ENCODE measurements around the gene ARID1B. TPM values are rescaled to one million over a fixed set of nuclear protein-coding genes. Genes with fewer than 3 reads are reported as not detected.
"Not testable (repeated sequence)": the region's sequence is repeated elsewhere in the genome, so short reads cannot be mapped to it uniquely, and the experiment has no call there.

The ARID1B gene
- total RNA-seq, 1 donor from 2014 or later = 46.4 TPM

DNA sequence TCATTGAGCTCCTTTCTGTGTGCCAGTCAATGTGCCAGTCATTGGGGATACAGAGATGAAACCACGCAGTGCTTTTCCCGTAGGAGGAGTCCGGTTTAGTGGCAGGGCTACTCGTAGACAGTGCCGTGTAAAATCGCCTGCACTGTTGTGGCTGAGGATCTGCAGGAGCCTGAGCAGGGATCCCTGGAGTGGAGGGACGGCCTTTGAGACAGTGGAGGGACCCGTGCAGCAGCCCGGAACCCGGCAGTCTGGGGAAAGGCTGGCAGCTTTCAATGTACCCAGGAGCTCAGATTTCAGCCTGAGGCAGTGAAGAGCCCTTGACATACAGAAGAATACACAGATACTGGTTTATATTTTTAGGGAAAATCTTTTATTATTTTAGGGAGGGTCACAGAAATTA is 203.3 kb downstream of the ARID1B start:
- intact Hi-C loops (cut with DNase I) = no loop called here
- DNase-seq (ENCODE audit: missing footprints) (no peak), ATAC-seq (peak; percentile 40)

DNA sequence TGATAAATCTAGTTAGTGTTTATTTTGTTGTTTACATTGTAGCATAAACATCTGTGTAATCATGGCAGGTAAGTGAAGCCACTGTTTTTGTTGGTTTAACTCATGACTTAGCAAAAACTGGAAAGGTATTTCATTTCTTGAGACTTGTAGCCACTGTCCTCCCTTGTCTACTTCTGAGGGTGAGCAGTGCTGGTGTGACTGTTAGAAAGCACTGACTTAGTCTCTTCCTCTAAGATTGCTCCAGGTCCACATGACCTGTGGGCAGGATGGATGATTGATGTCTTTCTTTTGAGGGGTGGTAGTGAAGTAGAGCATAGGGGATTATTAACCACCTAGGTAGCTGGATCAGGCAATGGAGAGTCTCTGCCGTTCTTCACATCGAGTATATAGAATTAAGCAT is 203.8 kb downstream of the ARID1B start:
- no peak for ATAC-seq
- no peak for DNase-seq (ENCODE audit: missing footprints)
- intact Hi-C loops (cut with DNase I) = no loop called here

DNA sequence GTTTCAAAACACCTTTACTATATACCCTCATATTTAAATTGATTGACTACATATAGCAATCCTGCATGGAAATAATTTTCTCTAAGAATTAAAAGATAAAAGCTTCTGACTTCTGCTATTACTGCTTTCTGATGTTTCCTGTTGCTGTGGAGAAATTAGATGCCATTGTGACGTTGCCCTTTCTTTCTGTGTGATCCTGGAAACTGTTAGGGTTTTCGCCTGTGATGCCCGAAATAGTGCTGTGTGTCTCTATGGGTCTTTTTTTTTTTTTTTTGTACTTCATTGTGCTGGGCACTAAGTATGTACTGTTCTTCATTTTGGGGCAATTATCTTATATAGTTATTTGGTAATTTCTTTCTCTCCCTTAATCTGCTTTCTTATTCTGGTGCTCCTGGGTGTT is 205.0 kb downstream of the ARID1B start:
- DNase-seq (ENCODE audit: missing footprints) = no peak
- intact Hi-C loops (cut with DNase I) = no loop called here
- no peak for ATAC-seq

DNA sequence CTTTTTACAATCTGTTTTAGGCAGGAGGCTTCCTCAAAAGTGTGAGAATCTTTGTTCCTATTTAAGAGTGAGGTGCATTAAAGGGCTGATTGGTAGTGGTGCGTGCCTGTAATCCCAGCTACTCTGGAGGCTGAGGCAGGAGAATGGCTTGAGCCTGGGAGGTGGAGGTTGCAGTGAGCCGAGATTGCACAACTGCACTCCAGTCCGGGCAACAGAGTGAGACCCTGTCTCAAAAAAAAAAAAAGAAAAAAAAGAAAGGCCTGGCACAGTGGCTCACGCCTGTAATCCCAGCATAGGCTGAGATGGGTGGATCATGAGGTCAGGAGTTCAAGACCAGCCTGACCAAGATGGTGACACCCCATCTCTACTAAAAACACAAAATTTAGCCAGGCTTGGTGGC is 205.7 kb downstream of the ARID1B start:
- ATAC-seq; intact Hi-C loops (cut with DNase I); DNase-seq (ENCODE audit: missing footprints): not testable (repeated sequence)

DNA sequence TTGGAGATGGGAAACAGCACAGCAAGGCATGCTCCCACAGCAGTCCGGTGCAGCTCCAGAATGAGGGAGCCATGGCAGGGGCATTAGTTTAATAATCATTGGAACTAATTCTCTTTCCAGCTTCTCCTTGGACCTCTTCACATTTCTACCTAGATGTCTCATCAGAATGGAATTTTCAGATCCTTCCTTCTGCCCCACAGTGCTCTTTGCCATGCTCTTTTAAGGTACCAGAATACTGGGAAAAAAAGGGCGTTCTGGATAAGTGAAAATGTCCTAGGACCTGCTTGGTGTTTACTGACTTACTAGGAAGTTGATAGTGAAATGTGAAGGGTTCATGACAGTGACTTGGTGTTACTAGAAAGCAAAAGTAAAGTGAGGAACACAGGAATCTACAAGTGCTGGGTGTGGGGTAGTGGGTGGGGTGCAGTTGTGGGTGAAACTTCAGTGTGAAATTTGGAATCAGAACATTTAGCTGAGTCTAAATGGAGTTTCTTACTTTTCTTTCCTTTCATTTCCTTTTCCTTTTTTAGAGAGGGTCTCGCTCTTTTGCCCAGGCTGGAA is 207.1 kb downstream of the ARID1B start:
- DNase-seq (ENCODE audit: missing footprints) (no peak), ATAC-seq (no peak)
- intact Hi-C loops (cut with DNase I) = no loop called here

DNA sequence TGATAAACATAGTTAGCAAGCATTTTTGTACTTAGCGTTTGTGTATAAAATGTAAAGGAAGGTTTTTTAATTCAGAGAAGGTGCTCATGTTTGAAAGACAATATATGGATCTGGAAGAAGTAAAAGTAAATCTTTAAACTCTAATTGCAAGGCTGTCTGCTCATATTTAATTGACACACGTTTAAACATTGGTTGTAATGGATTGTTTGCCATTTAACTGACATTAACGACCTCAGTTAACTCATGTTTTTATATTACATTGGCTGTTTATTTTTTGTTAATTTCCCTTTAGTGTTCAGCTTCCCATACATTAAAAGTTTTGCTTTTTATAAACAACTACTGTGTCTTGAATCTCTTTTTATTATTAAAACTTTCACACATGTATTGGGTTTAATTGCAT is 208.1 kb downstream of the ARID1B start:
- DNase-seq (ENCODE audit: missing footprints) = no peak
- intact Hi-C loops (cut with DNase I) = no loop called here
- ATAC-seq = no peak

DNA sequence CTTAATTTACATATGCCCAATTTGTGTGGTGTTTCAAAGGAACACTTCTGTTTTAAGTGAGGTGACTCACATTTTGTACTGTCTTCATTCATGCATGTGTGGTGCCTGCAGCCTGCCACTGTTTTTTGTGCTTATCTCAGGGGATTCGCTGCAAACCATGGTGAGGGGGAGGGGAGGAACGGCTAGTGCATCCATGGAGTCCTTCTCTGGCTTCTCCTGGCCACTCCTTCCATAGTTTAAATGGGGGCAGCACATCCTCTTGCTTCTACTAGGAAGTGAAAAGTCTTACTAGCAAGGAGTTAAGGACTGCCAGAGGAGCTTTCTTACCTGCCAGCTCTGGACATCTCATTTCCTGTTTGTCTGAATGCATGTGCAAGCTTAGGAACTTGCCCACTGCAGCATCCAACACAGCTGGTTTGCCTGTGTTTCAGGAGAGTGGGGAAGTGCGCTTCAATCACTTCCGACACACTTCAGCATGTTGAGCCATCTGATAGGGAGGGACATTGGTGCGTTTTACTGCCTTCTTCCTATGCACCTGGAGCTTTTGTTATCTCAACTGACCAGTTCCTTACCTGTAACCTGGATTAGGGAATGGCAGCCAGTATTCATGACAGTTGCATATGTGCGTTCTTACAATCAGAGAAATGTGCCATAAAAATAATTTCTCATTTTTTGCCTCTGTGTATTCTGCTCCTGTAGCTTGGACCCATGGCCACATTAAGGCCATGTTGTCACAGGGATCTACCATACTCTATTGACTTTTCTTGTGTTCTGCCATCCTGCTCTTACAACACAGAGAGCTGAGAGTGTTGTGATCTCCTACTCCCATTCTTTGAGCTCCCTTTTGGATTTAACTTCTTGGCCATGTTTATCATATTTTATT is 211.3 kb downstream of the ARID1B start:
- DNase-seq (ENCODE audit: missing footprints) = no peak
- no peak for ATAC-seq
- intact Hi-C loops (cut with DNase I) = no loop called here

DNA sequence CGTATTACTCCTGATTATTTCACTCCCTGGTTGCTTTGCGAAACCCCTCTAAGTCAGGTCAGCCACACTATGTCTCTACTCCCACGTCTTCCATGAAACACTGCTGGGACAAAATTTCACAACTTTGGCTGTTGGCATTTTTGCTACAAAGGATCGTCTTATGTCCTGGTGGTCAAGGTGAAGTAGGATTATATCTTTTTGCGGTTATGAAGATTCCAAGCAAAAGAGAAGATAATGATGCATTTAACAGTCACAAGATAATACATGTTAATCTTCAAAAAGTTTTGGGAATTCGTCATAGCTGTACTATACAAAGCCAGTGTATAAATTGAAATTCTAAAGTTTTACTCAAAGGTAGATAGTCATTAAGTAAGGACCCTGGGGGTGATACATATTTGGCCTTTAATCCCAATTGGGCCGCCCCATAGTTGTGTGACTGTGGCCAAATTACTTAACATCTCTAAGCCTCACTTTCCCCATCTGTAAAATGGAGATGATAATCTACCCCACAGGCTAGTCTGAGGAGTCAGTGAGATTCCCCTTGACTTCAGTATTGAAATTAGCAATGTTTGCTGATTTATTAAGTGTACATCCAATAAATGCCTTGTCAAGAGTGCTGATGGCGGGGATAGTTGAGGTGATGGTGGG is 212.1 kb downstream of the ARID1B start:
- DNase-seq (ENCODE audit: missing footprints) (no peak), ATAC-seq (no peak)
- intact Hi-C loops (cut with DNase I) = no loop called here

DNA sequence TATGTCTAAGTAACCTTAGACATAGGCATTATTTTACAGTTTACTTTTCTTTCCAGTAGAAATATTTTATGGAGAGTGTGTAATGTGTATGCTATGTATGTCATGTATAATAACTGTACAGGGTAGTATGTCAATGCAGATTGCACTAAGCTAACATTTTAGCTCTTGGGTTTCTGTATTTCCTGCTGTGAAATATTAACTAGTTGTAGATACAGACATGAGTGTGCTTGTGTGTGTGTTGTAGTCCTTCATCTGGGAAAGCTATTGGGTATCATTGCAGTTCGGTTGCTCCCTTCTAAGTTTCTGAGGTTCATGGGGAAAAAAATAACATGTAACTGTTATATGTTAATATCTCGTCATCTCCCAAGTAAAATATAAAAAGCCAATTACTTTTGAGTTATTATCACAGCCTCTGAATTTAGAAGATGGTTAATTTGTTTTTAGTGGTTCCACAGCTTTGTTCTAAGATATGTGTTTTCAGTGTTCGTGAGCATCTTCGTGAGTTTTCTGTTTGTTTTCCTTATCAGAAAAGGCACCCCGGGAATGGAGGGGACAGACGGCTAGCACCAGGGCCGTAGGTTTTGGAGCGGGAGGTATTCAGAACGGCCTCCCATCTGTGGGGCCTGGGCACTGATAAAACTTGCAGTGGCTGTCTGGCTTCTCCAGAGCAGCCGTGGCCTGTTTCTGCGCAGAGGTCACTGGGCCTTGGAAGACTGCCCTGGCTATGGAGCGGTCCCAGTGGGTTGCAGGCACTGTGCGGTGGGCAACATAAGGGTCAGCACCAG is 215.0 kb downstream of the ARID1B start:
- ATAC-seq (peak; percentile 83), DNase-seq (ENCODE audit: missing footprints) (no peak)
- intact Hi-C loops (cut with DNase I) = no loop called here

DNA sequence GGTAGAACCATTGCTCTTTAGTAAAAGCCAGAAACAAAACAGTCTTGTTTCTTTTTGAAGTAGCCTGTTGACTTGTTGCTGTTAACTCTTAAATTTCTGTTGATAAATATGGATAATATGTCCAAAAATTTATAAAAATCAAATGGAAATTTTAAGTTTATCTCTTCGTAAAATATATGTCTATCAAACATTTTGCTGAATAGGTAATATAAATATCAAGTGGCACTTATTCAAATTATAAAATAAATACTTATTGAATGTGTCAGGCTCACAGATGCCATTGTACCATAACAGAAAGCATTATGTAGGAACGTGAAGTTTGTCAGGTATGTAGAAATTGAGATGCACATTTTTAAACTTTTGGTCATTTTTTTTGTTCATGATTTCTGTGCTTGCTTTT is 216.5 kb downstream of the ARID1B start:
- ATAC-seq (no peak), DNase-seq (ENCODE audit: missing footprints) (no peak)
- intact Hi-C loops (cut with DNase I) = no loop called here

DNA sequence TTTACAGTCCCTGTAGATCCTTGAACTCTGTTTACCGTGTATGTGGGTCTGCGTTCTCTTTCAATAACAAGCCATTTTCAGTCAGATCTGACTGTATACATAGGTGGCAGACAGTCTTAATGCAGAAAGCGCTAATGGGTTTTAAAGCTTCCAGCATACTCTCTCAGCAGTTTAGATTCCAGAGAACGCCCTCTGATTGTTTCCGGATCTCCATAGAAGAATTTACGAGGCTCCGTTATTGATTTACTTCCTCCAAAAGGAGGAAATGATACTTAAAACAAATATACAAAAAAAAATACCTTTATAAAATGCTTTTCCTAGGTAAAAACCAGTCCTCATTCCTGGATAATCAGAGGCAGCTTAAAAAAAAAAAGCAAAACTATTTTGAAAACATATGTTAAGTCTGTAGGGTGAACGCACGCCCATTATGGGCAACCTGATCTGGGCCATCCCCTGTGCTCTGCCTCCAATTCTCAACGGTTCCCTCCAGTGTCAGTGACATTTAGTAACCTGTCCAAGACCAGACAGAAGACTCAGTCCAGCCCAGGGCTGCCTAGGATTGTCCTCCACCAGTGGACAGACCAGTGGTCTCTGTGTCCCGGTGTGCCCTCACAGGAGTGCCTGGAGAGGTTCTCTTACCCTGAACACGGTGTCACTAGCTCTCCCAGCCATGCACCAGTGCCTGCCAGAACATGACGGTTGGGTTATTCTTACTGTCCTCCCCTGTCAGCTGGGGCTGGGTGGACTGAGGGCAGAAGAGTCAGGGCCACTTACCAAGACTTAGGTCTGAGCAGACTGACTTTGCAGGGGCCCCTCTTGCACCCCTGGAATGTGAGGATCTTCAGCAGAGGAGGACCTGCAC is 217.3 kb downstream of the ARID1B start:
- DNase-seq (ENCODE audit: missing footprints) (no peak), ATAC-seq (peak; percentile 77)
- intact Hi-C loops (cut with DNase I) = no loop called here

DNA sequence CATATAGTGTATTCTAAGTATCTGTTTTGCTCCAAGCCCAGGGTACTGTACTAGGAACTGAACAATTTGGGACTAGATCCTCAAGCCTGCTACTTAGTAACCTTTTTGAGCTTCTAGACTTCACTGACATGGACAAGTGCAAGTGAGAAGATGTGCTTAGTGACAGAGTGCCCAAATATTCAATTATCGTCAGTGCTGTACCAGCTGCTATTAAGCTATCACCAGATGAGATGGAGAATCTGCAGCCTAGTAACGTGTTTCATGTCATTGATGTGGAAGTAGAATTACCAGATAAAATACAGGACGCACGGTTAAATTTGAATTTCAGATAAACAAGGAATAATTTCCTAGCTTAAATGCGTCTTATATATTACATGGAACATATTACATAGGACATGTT is 218.3 kb downstream of the ARID1B start:
- intact Hi-C loops (cut with DNase I) = no loop called here
- ATAC-seq = no peak
- no peak for DNase-seq (ENCODE audit: missing footprints)

DNA sequence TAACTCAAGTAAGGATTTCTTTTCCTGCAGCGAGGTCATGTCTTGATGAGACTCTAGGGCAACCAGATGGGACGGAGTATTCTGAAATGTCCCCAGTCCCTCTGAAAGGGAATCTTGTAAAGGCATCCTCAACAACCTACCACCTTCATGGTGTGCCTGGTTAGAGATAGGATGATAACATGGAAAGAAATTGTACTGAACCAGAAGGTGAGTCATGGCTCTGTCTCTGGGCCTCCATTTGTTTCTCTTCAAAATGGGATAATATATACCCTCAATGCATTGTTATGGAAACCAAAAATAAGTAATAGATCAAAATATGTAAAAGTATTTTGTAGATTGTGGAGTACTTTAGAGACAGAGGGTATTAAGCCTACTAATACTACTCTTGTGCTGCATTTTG is 219.1 kb downstream of the ARID1B start:
- DNase-seq (ENCODE audit: missing footprints) (no peak), ATAC-seq (no peak)
- intact Hi-C loops (cut with DNase I) = no loop called here

DNA sequence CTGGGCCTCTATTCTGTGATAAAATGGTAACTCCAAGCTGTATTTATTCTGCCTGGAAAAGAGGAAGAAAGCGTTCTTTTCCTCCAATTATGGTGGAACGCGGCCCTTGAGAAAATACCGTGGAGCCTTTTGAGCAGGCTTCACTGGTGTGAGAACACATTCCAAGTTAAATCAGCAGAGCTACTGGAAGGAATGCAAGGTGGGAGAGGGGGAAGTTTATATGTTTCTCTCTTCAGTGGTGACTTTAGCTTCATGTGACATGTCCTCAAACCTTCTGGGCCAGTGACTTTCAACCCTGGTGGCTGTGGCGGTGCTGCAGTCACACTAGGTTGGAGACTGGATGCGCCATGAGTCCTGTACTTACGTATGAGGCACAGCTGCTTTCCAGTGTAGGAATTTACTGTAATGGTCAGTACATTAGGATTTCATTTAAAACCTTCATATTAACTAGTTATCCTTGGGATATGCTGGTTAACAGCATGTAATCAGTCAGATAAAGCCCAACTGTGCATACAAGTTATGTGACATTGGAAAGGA is 221.7 kb downstream of the ARID1B start:
- intact Hi-C loops (cut with DNase I) = no loop called here
- ATAC-seq (no peak), DNase-seq (ENCODE audit: missing footprints) (no peak)

DNA sequence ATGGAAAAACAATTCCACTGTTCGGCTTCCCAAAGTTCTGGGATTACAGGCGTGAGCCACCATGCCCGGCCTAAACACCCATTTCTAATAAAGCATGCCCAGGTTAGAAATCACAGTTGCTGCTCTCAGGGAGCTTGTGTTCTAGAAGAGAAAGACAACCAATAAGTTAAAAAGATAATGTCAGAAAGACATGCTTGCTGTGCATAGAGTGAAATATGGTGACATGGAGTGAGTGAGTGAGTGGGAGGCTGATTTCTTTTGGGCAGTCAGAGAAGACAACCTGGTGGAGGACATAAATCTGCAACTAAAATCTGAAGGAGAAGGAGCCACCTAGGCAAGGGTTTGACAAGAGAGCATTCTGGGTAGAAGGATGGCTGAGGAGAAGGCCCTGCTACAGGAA is 222.6 kb downstream of the ARID1B start:
- intact Hi-C loops (cut with DNase I) = no loop called here

DNA sequence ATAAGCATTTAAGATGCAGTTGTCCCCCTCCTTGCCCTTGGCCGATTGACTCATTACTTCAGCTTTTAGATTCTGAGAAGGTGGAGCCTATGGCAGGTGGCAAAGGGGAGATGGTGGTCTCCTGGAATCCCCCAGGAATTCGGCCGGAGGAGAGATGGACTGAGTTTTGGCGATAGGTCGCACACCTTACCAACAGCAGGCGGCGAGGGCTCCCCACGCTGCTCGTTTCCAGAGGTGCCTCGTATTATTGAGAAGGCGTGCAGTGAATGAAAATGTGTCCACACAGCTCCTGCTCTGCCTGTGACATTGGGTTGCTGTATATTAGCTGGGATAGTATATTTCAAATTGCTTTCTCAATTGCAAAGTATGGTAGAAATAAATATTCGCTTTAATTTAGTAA is 224.5 kb downstream of the ARID1B start:
- no peak for DNase-seq (ENCODE audit: missing footprints)
- no peak for ATAC-seq
- intact Hi-C loops (cut with DNase I) = no loop called here

More for the DNA sequence above, 222.6 kb downstream of the ARID1B start:
- no peak for DNase-seq (ENCODE audit: missing footprints)
- ATAC-seq = no peak

DNA sequence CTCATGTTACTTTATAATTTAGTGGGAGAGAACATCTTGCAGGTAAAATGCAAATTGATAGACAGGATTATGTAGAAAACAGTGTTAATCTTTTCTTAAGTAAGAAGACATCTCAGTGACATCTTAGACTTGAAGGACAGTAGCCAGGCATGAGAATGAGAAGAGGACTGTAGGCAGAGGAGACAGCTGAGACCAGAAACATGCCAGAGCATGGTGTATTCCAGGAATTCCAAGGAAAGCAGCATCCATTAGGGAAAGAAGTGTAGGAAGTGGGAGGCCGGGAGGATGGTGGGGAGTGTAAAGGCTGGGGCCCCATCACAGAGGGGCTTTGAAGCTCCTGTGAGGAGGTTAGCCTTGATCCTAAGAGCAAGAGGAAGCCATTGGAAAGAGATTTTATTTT is 225.6 kb downstream of the ARID1B start:
- ATAC-seq (no peak), DNase-seq (ENCODE audit: missing footprints) (no peak)
- intact Hi-C loops (cut with DNase I) = no loop called here

DNA sequence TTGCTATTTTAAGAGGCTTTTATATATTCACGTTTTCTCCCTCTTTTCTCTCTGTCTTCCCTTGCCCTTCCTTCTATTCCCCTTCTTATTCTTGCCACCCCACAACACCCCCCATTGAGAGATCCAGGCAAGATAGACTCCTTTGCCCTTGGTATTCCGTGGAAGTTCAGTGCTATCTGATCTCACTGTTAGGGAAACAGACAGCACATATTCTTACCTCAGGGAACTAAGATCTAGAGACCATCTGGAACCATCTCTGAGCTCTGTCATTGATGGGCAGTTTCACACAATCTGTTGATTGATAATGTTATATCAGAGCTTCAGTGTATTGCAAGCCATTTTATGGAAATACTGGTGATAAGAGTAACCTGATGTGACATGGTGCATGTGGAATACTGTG is 228.8 kb downstream of the ARID1B start:
- intact Hi-C loops (cut with DNase I) = no loop called here
- DNase-seq (ENCODE audit: missing footprints) (no peak), ATAC-seq (no peak)
